ENCODE measurements around the gene NEBL. TPM values are rescaled to one million over a fixed set of nuclear protein-coding genes. Genes with fewer than 3 reads are reported as not detected.

NEBL gene
- total RNA-seq, 4 donors from 2014 or later = 2.1 to 3.5 (median 2.5) TPM

- DNase-seq (ENCODE audit: extremely low spot score) = no peak
- intact Hi-C loops (cut with DNase I) = loop anchor here (10.0 kb wide), 2 partner anchors 1044 to 1444 kb away; partner anchors contain the start of gene PLXDC2
- H3K27ac ChIP-seq (replicated peaks in 1 of 4) = no peak overlapping the region
- H3K9me3 ChIP-seq = no peaks in the 10 kb centered on the region
- H3K4me1 ChIP-seq = no peaks in the 10 kb centered on the region
- WGBS = 12% methylated on average over 2 of the region's 2 CpGs
- no peaks in the 10 kb centered on the region for H3K27me3 ChIP-seq
- H3K36me3 ChIP-seq = peaks cover 0 to 40% (median 0%) of the 10 kb centered on the region in 4 donors
- TF ChIP-seq CTCF (IDR thresholded peaks at IDR 0.05) (peak; percentile 27 to 41 (median 39)), POLR2AphosphoS5 (IDR thresholded peaks at IDR 0.05) (no peak), EP300 (IDR thresholded peaks at IDR 0.05) (no peak)
- H3K4me3 ChIP-seq = no peak overlapping the region
Observed at GRCh38 chr10:20858292-20859124, 38.6 kb downstream of the NEBL start.

- Histone ChIP-seq H3K4me1 (no peaks in the 10 kb centered on the region), H3K27ac (replicated peaks in 1 of 4) (no peak overlapping the region), H3K9me3 (no peaks in the 10 kb centered on the region), H3K4me3 (no peak overlapping the region), H3K36me3 (peaks cover 0 to 31% (median 0%) of the 10 kb centered on the region in 4 donors), H3K27me3 (no peaks in the 10 kb centered on the region)
- 53% methylated on average over 1 of the region's 1 CpG for WGBS
- TF ChIP-seq POLR2AphosphoS5 (IDR thresholded peaks at IDR 0.05) (no peak), POLR2A (IDR thresholded peaks at IDR 0.05; ENCODE audit: low read depth) (no peak), CTCF (IDR thresholded peaks at IDR 0.05) (no peak), EP300 (IDR thresholded peaks at IDR 0.05) (no peak)
- intact Hi-C loops (cut with DNase I) = loop anchor here (10.0 kb wide), 2 partner anchors 1042 to 1442 kb away; partner anchors contain the start of gene PLXDC2
- no peak for DNase-seq (ENCODE audit: extremely low spot score)
Observed at GRCh38 chr10:20856484-20856883, 40.6 kb downstream of the NEBL start.

- Histone ChIP-seq H3K9me3 (no peaks in the 10 kb centered on the region), H3K27me3 (no peaks in the 10 kb centered on the region), H3K27ac (replicated peaks in 1 of 4) (no peak overlapping the region), H3K4me1 (no peaks in the 10 kb centered on the region), H3K36me3 (peaks cover 0 to 29% (median 0%) of the 10 kb centered on the region in 4 donors), H3K4me3 (no peak overlapping the region)
- TF ChIP-seq EP300 (IDR thresholded peaks at IDR 0.05) = no peak
- TF ChIP-seq CTCF (IDR thresholded peaks at IDR 0.05) = peak; percentile 39 to 42 (median 40)
- DNase-seq (ENCODE audit: extremely low spot score) = no peak
- intact Hi-C loops (cut with DNase I) = loop anchor here (10.0 kb wide), 2 partner anchors 1041 to 1441 kb away; partner anchors contain the start of gene PLXDC2
- WGBS = 16% methylated on average over 5 of the region's 5 CpGs
Observed at GRCh38 chr10:20855398-20856038, 41.6 kb downstream of the NEBL start.

- Histone ChIP-seq H3K4me1 (no peaks in the 10 kb centered on the region), H3K9me3 (no peaks in the 10 kb centered on the region), H3K36me3 (peaks cover 0 to 50% (median 0%) of the 10 kb centered on the region in 4 donors), H3K27me3 (no peaks in the 10 kb centered on the region), H3K4me3 (no peak overlapping the region), H3K27ac (replicated peaks in 1 of 4) (no peak overlapping the region)
- no peak for TF ChIP-seq POLR2A (IDR thresholded peaks at IDR 0.05; ENCODE audit: low read depth)
- no peak for TF ChIP-seq POLR2AphosphoS5 (IDR thresholded peaks at IDR 0.05)
- no peak for TF ChIP-seq CTCF (IDR thresholded peaks at IDR 0.05)
- TF ChIP-seq EP300 (IDR thresholded peaks at IDR 0.05) = no peak
- intact Hi-C loops (cut with DNase I) = loop anchor here (10.0 kb wide), 2 partner anchors 1038 to 1438 kb away; partner anchors contain the start of gene PLXDC2
- WGBS = 91% methylated on average over 2 of the region's 2 CpGs
- no peak for DNase-seq (ENCODE audit: extremely low spot score)
Observed at GRCh38 chr10:20853276-20853675, 43.8 kb downstream of the NEBL start.

Measured in esophagus muscularis mucosa (tissue), 4 donors.